Testis (tissue), 3 donors: Measurements from ENCODE around the gene APOE. TPM values are rescaled to one million over a fixed set of nuclear protein-coding genes. Genes with fewer than 3 reads are reported as not detected.

Experiments
- DNase-seq: peaks from one replicate; pipeline ENCODE4 v3.0.0-alpha.2; 2019
- H3K27ac ChIP-seq, 2 donors: fragments of 200-600 bp; sonication (generic); one replicate each; pipeline ENCODE4 v1.5.1; 2019
- H3K27me3 ChIP-seq: fragments of 200-600 bp; sonication (generic); one replicate; pipeline ENCODE4 v1.5.1; 2019
- H3K36me3 ChIP-seq: fragments of 200-600 bp; sonication (generic); one replicate; pipeline ENCODE4 v1.5.1; 2017; ENCODE audit warnings: low read depth; ENCODE audit errors: missing control alignments
- H3K4me1 ChIP-seq: fragments of 200-600 bp; sonication (generic); one replicate; pipeline ENCODE4 v1.5.1; 2019
- H3K4me3 ChIP-seq, 2 donors: fragments of 200-600 bp; sonication (generic); one replicate each; pipeline ENCODE4 v1.5.1; 2017 to 2019
- H3K9me3 ChIP-seq: fragments of 200-600 bp; sonication (generic); one replicate; pipeline ENCODE4 v1.5.1; 2017
- POLR2A ChIP-seq: fragments of 450-650 bp; IDR thresholded peaks from one replicate; pipeline ENCODE4 v1.6.1; 2017; ENCODE audit warnings: antibody characterized with exemption, mild to moderate bottlenecking, moderate library complexity
- WGBS, 2 donors: methylation state at CpG; one replicate each; pipeline ENCODE4 v1.1.5; 2018; 5-methylcytosine and 5-hydroxymethylcytosine counted together
- intact Hi-C: fragments of 100-400 bp; cut with DNase I; formaldehyde crosslinking; loops from one replicate; pipeline ENCODE4 v1.15.1; 2023; ENCODE audit warnings: low total_unique reads
- polyA plus RNA-seq: library from polyadenylated mRNA; stranded (reverse); fragments of 350-450 nt; fragmentation: Illumina TruSeq; extraction: RNeasy Lipid Tissue Mini Kit (QIAGEN cat#74804); gene quantifications from one replicate; pipeline ENCODE4 v1.2.3, GENCODE V29; 2014; ENCODE audit warnings: low read depth, low replicate concordance; ENCODE audit not compliant: insufficient read depth
- total RNA-seq, 2 donors: library from RNA; depleted of rRNA; stranded (reverse); fragments of >200 nt; gene quantifications; one replicate each; pipeline ENCODE4 v1.2.3, GENCODE V29; 2016
- TF ChIP-seq, protein P1 (sequence below), 3 experiments: fragments of 450-650 bp in 2 of 3; fragments of 200-600 bp in 1 of 3; sonication (generic) in 1 of 3; IDR thresholded peaks; one replicate each; pipeline ENCODE4 v1.5.1; 2016 to 2019; ENCODE audit warnings: antibody characterized with exemption in 3 of 3, mild to moderate bottlenecking in 2 of 3, moderate library complexity in 1 of 3

APOE gene
- total and polyA plus RNA-seq, 3 donors from 2014 or later: 185 to 494 (median 215) TPM

DNA sequence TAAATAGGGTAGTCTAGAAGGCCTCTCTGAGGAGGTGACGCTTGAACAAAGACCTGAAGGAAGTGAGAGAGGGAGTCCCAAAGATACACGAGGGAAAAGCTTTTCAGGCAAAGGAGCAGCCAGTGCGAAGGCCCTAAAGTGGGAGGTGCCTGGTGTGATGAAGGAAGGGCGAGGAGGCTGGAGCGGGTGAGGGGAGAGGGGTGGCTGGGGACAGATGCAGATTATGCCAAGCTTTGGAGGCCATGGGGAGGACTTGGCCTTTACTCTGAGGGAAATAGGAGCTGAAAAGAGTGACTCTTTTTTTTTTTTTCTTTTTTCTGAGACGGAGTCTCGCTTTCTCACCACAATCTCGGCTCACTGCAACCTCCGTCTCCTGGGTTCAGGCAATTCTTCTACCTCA, 52.5 kb downstream of the APOE start:
- TF ChIP-seq POLR2A: no peak
- TF ChIP-seq, protein P1, sequence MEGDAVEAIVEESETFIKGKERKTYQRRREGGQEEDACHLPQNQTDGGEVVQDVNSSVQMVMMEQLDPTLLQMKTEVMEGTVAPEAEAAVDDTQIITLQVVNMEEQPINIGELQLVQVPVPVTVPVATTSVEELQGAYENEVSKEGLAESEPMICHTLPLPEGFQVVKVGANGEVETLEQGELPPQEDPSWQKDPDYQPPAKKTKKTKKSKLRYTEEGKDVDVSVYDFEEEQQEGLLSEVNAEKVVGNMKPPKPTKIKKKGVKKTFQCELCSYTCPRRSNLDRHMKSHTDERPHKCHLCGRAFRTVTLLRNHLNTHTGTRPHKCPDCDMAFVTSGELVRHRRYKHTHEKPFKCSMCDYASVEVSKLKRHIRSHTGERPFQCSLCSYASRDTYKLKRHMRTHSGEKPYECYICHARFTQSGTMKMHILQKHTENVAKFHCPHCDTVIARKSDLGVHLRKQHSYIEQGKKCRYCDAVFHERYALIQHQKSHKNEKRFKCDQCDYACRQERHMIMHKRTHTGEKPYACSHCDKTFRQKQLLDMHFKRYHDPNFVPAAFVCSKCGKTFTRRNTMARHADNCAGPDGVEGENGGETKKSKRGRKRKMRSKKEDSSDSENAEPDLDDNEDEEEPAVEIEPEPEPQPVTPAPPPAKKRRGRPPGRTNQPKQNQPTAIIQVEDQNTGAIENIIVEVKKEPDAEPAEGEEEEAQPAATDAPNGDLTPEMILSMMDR (IDR thresholded peaks at IDR 0.05): no peak
- no peak for DNase-seq
- H3K4me3 ChIP-seq: no peak overlapping the region
- H3K27ac ChIP-seq: no peak overlapping the region
- H3K36me3 ChIP-seq: no peaks in the 10 kb centered on the region
- no peaks in the 10 kb centered on the region for H3K27me3 ChIP-seq
- intact Hi-C loops: no loop called here
- 74 to 75% methylated on average over 9 of the region's 9 CpGs for WGBS, 2 donors
- H3K4me1 ChIP-seq: peaks cover 29% of the 10 kb centered on the region
- H3K9me3 ChIP-seq: no peaks in the 10 kb centered on the region

Other genes with a start within 250 kb of the APOE start
- 10 to 100 TPM in 1 of 2 donors, 1 to 10 TPM in 1; 9.9 to 11.2 TPM for gene CEACAM19, start 234.3 kb upstream of the APOE start, total RNA-seq
- 14.7 TPM for gene CEACAM19, start 234.3 kb upstream of the APOE start, polyA plus RNA-seq
- gene CEACAM16, start 206.6 kb upstream of the APOE start, total RNA-seq: under 1 TPM in 1 of 2 donors, not detected in 1; 0.50 TPM
- gene CEACAM16, start 206.6 kb upstream of the APOE start, polyA plus RNA-seq: not detected
- 10 to 100 TPM; 31.7 to 38.1 TPM for gene BCL3, start 157.1 kb upstream of the APOE start, total RNA-seq
- gene BCL3, start 157.1 kb upstream of the APOE start, polyA plus RNA-seq: 15.5 TPM
- gene CBLC, start 127.9 kb upstream of the APOE start, total RNA-seq: 1 to 10 TPM; 4.9 to 6.9 TPM
- gene CBLC, start 127.9 kb upstream of the APOE start, polyA plus RNA-seq: 1.9 TPM
- gene BCAM, start 96.7 kb upstream of the APOE start, total RNA-seq: 100 to 1,000 TPM in 1 of 2 donors, 10 to 100 TPM in 1; 67.8 to 128 TPM
- 113 TPM for gene BCAM, start 96.7 kb upstream of the APOE start, polyA plus RNA-seq
- gene NECTIN2, start 59.5 kb upstream of the APOE start, total RNA-seq: 100 to 1,000 TPM; 268 to 278 TPM
- gene NECTIN2, start 59.5 kb upstream of the APOE start, polyA plus RNA-seq: 158 TPM
- 10 to 100 TPM; 54.7 to 67.3 TPM for gene TOMM40, start 14.5 kb upstream of the APOE start, total RNA-seq
- 43.1 TPM for gene TOMM40, start 14.5 kb upstream of the APOE start, polyA plus RNA-seq
- gene APOC1, start 8.8 kb downstream of the APOE start, total RNA-seq: 10 to 100 TPM in 1 of 2 donors, 1 to 10 TPM in 1; 9.4 to 43.9 TPM
- gene APOC1, start 8.8 kb downstream of the APOE start, polyA plus RNA-seq: 42.9 TPM
- not detected for gene APOC4, start 36.4 kb downstream of the APOE start, total RNA-seq
- gene APOC4, start 36.4 kb downstream of the APOE start, polyA plus RNA-seq: not detected
- 1 to 10 TPM; 1.1 to 1.2 TPM for gene APOC2, start 40.3 kb downstream of the APOE start, total RNA-seq
- gene APOC2, start 40.3 kb downstream of the APOE start, polyA plus RNA-seq: 2.9 TPM
- 100 to 1,000 TPM; 198 to 204 TPM for gene CLPTM1, start 49.6 kb downstream of the APOE start, total RNA-seq
- gene CLPTM1, start 49.6 kb downstream of the APOE start, polyA plus RNA-seq: 179 TPM
- gene RELB, start 95.7 kb downstream of the APOE start, total RNA-seq: 1 to 10 TPM; 9.1 to 9.7 TPM
- gene RELB, start 95.7 kb downstream of the APOE start, polyA plus RNA-seq: 10.1 TPM
- gene CLASRP, start 133.2 kb downstream of the APOE start, total RNA-seq: 100 to 1,000 TPM; 113 to 132 TPM
- gene CLASRP, start 133.2 kb downstream of the APOE start, polyA plus RNA-seq: 76.1 TPM
- gene ZNF296, start 170.7 kb downstream of the APOE start, total RNA-seq: 1 to 10 TPM; 5.8 to 6.7 TPM
- 3.0 TPM for gene ZNF296, start 170.7 kb downstream of the APOE start, polyA plus RNA-seq
- gene GEMIN7, start 173.5 kb downstream of the APOE start, total RNA-seq: 10 to 100 TPM in 1 of 2 donors, 1 to 10 TPM in 1; 7.6 to 13.5 TPM
- gene GEMIN7, start 173.5 kb downstream of the APOE start, polyA plus RNA-seq: 9.7 TPM
- gene PPP1R37, start 187.4 kb downstream of the APOE start, total RNA-seq: 10 to 100 TPM; 82.5 to 83.0 TPM
- 28.5 TPM for gene PPP1R37, start 187.4 kb downstream of the APOE start, polyA plus RNA-seq